T-helper 22 cell (primary cell): Measurements from ENCODE around the gene CARMIL1.

Experiments
- DNase-seq: peaks from one replicate; pipeline ENCODE4 v3.0.0-alpha.2; 2020; ENCODE audit warnings: low read depth

Gene CARMIL1

GRCh38 chr6:25337431-25337830 lies 58.3 kb downstream of the CARMIL1 start:
- DNase-seq = no peak

GRCh38 chr6:25340431-25341202 lies 61.4 kb downstream of the CARMIL1 start:
- DNase-seq = no peak

- no peak for DNase-seq
These were observed 62.0 kb downstream of the CARMIL1 start for GRCh38 chr6:25341203-25341552.

- DNase-seq = no peak
These were observed 62.9 kb downstream of the CARMIL1 start for GRCh38 chr6:25341923-25342619.

GRCh38 chr6:25342802-25343201 lies 63.6 kb downstream of the CARMIL1 start:
- no peak for DNase-seq

- no peak for DNase-seq
These were observed 64.8 kb downstream of the CARMIL1 start for GRCh38 chr6:25343984-25344383.

GRCh38 chr6:25344827-25345226 lies 65.7 kb downstream of the CARMIL1 start:
- DNase-seq = no peak

- no peak for DNase-seq
These were observed 66.9 kb downstream of the CARMIL1 start for GRCh38 chr6:25346064-25346463.

- DNase-seq = no peak
These were observed 71.4 kb downstream of the CARMIL1 start for GRCh38 chr6:25350573-25350972.

GRCh38 chr6:25351485-25351884 lies 72.3 kb downstream of the CARMIL1 start:
- DNase-seq = no peak

GRCh38 chr6:25352285-25352684 lies 73.1 kb downstream of the CARMIL1 start:
- DNase-seq = no peak

GRCh38 chr6:25354078-25354932 lies 75.1 kb downstream of the CARMIL1 start:
- no peak for DNase-seq

GRCh38 chr6:25359191-25359861 lies 80.2 kb downstream of the CARMIL1 start:
- no peak for DNase-seq

GRCh38 chr6:25359891-25360290 lies 80.7 kb downstream of the CARMIL1 start:
- no peak for DNase-seq

GRCh38 chr6:25360621-25361020 lies 81.4 kb downstream of the CARMIL1 start:
- DNase-seq = no peak

- no peak for DNase-seq
These were observed 84.3 kb downstream of the CARMIL1 start for GRCh38 chr6:25363427-25363826.

- DNase-seq = no peak
These were observed 86.0 kb downstream of the CARMIL1 start for GRCh38 chr6:25365154-25365553.

- DNase-seq = no peak
These were observed 87.8 kb downstream of the CARMIL1 start for GRCh38 chr6:25366903-25367545.

GRCh38 chr6:25369036-25369432 lies 89.9 kb downstream of the CARMIL1 start:
- DNase-seq = no peak

GRCh38 chr6:25369433-25370177 lies 90.4 kb downstream of the CARMIL1 start:
- no peak for DNase-seq
